Heart left ventricle (tissue), 16 donors: ENCODE results near the gene MYBPC2. TPM values are rescaled to one million over a fixed set of nuclear protein-coding genes. Genes with fewer than 3 reads are reported as not detected.

ENCODE experiments used
- ATAC-seq, 4 donors: fragments of 200-7000 bp; cut with Tn5 transposase; one replicate each; pipeline ENCODE4 v1.9.1; 2020 to 2022; ENCODE audit warnings: moderate library complexity in 4 of 4, mild to moderate bottlenecking in 3 of 4, moderate number of reproducible peaks in 1 of 4
- DNase-seq, 5 donors: peaks; one replicate each; pipeline ENCODE4 v3.0.0-alpha.2; 2020
- H3K27ac ChIP-seq, 12 donors: fragments of 200-600 bp; sonication (generic) in 4 of 12; one replicate each; pipeline versions ENCODE4 v1.5.0 to v1.8.0; 2016 to 2022; ENCODE audit warnings: mild to moderate bottlenecking in 2 of 12
- H3K27me3 ChIP-seq, 9 donors: fragments of 200-600 bp; sonication (generic) in 2 of 9; one replicate each; pipeline versions ENCODE4 v1.5.1 to v1.8.0; 2016 to 2022; ENCODE audit warnings: mild to moderate bottlenecking in 3 of 9
- H3K36me3 ChIP-seq, 9 donors: fragments of 200-600 bp; sonication (generic) in 2 of 9; one replicate each; pipeline versions ENCODE4 v1.5.0 to v1.8.0; 2018 to 2022; ENCODE audit warnings: mild to moderate bottlenecking in 2 of 9
- H3K4me1 ChIP-seq, 12 donors: fragments of 200-600 bp; sonication (generic) in 4 of 12; one replicate each; pipeline versions ENCODE4 v1.5.0 to v1.8.0; 2016 to 2022; ENCODE audit warnings: mild to moderate bottlenecking in 3 of 12
- H3K4me3 ChIP-seq, 12 donors: fragments of 200-600 bp; sonication (generic) in 4 of 12; one replicate each; pipeline versions ENCODE4 v1.5.0 to v1.8.0; 2017 to 2022; ENCODE audit warnings: mild to moderate bottlenecking in 9 of 12, moderate library complexity in 4 of 12
- H3K9me3 ChIP-seq, 12 donors: fragments of 200-600 bp; sonication (generic) in 4 of 12; one replicate each; pipeline versions ENCODE4 v1.5.0 to v1.8.0; 2016 to 2022; ENCODE audit warnings: mild to moderate bottlenecking in 1 of 12
- POLR2A ChIP-seq, 2 donors: fragments of 450-650 bp; IDR thresholded peaks; one replicate each; pipeline ENCODE4 v1.6.1; 2017; ENCODE audit warnings: antibody characterized with exemption in 2 of 2, mild to moderate bottlenecking in 2 of 2, moderate library complexity in 2 of 2
- WGBS, 4 donors: extraction: QIAGEN DNeasy Blood & Tissue Kit in 2 of 4; methylation state at CpG; one replicate each; pipeline versions ENCODE4 v1.1.5 to v1.1.7; 2013 to 2018; 5-methylcytosine and 5-hydroxymethylcytosine counted together
- intact Hi-C, 10 donors: fragments of 100-400 bp; cut with DNase I; formaldehyde crosslinking; loops; one replicate each; pipeline versions ENCODE4 v1.11.1 to v1.14.2; 2022
- polyA plus RNA-seq, 2 donors: library from polyadenylated mRNA; stranded (reverse); fragments of 200-250 nt; gene quantifications; one replicate each; pipeline ENCODE4 v1.2.3, GENCODE V29; 2013
- total RNA-seq, 9 donors: library from RNA; depleted of rRNA in 2 of 9; stranded (reverse); fragments of >200 nt in 2 of 9; fragmentation: NEBNext Ultra II Directional in 3 of 9; extraction: Animal tissue kit (Norgen Biotek cat#: 25700) in 3 of 9; gene quantifications; one replicate each; pipeline versions ENCODE4 v1.1.0 to v1.2.4, GENCODE V29; 2016 to 2023
- TF ChIP-seq, protein P1 (sequence below), 12 donors: fragments of 200-600 bp; sonication (generic) in 4 of 12; IDR thresholded peaks; one replicate each; pipeline versions ENCODE4 v1.5.0 to v1.8.0; 2018 to 2022; ENCODE audit warnings: antibody characterized with exemption in 12 of 12, mild to moderate bottlenecking in 5 of 12
- donor health status: ischemic (EF 13 %, LVEDD 7.1; RV severe dilation, severe dysfunction).
- donor health status: healthy with polysubstance abuse.
- donor health status: DM: no; HTN: yes; CAD: no.
- donor health status: DM: no; HTN: no; CAD: no.
- donor health status: ischemic (EF 25% LVEDD 6.9; RV normal size, moderate dysfunction).
- donor health status: ischemic (EF 25% LVEDD 5.7; RV mildly dilated, moderate dysfunction).
- donor health status: healthy.
- donor health status: DM: yes; HTN: yes; CAD: no.
- donor health status: ischemic (EF 35%, LVEDD 5.7; RV mildly dilated, moderate dysfunction).
- donor health status: nonischemic (EF 11% LVEDD 7.7; RV severe dilation, severe dysfunction).
- donor health status: DM: yes; HTN: yes; CAD: no.
- donor health status: PGD.
- donor health status: ischemic (EF 29% LVEDD 5.4; RV normal size, mild dysfunction).
- donor health status: nonischemic (EF 23%, LVEDD 6.1; RV moderate dilation, normal function).

The MYBPC2 gene
- total and polyA plus RNA-seq, 11 donors, result 0.09 to 0.35 (median 0.28) TPM; not detected in 8

DNA sequence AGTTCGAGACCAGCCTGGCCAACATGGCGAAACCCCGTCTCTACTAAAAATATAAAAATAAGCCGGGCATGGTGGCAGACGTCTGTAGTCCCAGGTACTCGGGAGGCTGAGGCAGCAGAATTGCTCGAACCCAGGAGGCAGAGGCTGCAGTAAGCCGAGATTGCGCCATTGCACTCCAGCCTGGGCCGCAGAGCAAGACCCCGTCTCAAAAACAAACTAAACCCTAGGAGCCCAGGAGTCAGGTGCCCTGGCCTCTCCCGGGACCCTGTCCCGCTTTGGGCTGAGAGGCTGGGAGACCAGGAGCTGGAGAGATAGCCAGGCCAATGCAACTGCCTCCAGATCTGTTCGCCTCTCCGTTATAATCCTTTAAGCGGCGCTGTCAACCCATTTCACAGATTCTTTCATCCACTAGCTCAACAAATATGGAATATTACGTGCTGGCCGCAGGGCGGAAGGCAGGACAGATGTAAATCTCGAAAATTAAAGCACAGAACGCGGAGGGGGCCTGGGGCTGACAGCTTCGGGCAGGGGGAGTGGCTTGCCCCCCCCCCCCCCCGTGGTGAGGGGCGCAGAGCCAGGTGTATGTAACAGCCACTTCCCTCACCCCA is 5.3 kb upstream of the MYBPC2 start:
- peaks cover 0 to 19% (median 4%) of the 10 kb centered on the region in 9 donors for H3K27me3 ChIP-seq
- no peak for ATAC-seq

DNA sequence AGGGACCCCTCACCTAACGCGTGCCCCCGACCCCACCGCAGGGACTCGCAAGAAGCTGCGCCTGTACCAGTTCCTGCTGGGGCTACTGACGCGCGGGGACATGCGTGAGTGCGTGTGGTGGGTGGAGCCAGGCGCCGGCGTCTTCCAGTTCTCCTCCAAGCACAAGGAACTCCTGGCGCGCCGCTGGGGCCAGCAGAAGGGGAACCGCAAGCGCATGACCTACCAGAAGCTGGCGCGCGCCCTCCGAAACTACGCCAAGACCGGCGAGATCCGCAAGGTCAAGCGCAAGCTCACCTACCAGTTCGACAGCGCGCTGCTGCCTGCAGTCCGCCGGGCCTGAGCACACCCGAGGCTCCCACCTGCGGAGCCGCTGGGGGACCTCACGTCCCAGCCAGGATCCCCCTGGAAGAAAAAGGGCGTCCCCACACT is 4.7 kb upstream of the MYBPC2 start:
- peaks cover 0 to 22% (median 10%) of the 10 kb centered on the region in 9 donors for H3K27me3 ChIP-seq
- TF ChIP-seq, protein P1, sequence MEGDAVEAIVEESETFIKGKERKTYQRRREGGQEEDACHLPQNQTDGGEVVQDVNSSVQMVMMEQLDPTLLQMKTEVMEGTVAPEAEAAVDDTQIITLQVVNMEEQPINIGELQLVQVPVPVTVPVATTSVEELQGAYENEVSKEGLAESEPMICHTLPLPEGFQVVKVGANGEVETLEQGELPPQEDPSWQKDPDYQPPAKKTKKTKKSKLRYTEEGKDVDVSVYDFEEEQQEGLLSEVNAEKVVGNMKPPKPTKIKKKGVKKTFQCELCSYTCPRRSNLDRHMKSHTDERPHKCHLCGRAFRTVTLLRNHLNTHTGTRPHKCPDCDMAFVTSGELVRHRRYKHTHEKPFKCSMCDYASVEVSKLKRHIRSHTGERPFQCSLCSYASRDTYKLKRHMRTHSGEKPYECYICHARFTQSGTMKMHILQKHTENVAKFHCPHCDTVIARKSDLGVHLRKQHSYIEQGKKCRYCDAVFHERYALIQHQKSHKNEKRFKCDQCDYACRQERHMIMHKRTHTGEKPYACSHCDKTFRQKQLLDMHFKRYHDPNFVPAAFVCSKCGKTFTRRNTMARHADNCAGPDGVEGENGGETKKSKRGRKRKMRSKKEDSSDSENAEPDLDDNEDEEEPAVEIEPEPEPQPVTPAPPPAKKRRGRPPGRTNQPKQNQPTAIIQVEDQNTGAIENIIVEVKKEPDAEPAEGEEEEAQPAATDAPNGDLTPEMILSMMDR (IDR thresholded peaks at IDR 0.05), result no peak
- no peak for TF ChIP-seq POLR2A (IDR thresholded peaks at IDR 0.05)
- peaks cover 0 to 30% (median 12%) of the 10 kb centered on the region in 12 donors for H3K4me1 ChIP-seq
- H3K9me3 ChIP-seq, result no peaks in the 10 kb centered on the region
- H3K27ac ChIP-seq, result peak overlapping the region in 5 of 12 donors; percentile 30 to 88 (median 47)
- H3K36me3 ChIP-seq, result no peaks in the 10 kb centered on the region
- ATAC-seq (peak; percentile 40 to 74 (median 68)), DNase-seq (peak; percentile 82 to 91 (median 86))
- intact Hi-C loops, result no loop called here
- H3K4me3 ChIP-seq, result peak overlapping the region in 9 of 12 donors; percentile 7 to 47 (median 27)
- 5 to 26% (median 7%) methylated on average over 30 to 38 of the region's 38 CpGs for WGBS, 4 donors

More for the DNA sequence above, 5.3 kb upstream of the MYBPC2 start:
- no peaks in the 10 kb centered on the region for H3K9me3 ChIP-seq
- peaks cover 0 to 25% (median 9%) of the 10 kb centered on the region in 12 donors for H3K4me1 ChIP-seq
- intact Hi-C loops, result no loop called here
- H3K27ac ChIP-seq, result peak overlapping the region in 5 of 12 donors; percentile 30 to 88 (median 47)
- no peak for DNase-seq
- peak overlapping the region in 9 of 12 donors; percentile 7 to 47 (median 27) for H3K4me3 ChIP-seq
- no peaks in the 10 kb centered on the region for H3K36me3 ChIP-seq
- no peak for TF ChIP-seq POLR2A (IDR thresholded peaks at IDR 0.05)
- TF ChIP-seq, protein P1 (IDR thresholded peaks at IDR 0.05), result no peak
- WGBS, 4 donors, result 80 to 83% (median 81%) methylated on average over 26 of the region's 26 CpGs

DNA sequence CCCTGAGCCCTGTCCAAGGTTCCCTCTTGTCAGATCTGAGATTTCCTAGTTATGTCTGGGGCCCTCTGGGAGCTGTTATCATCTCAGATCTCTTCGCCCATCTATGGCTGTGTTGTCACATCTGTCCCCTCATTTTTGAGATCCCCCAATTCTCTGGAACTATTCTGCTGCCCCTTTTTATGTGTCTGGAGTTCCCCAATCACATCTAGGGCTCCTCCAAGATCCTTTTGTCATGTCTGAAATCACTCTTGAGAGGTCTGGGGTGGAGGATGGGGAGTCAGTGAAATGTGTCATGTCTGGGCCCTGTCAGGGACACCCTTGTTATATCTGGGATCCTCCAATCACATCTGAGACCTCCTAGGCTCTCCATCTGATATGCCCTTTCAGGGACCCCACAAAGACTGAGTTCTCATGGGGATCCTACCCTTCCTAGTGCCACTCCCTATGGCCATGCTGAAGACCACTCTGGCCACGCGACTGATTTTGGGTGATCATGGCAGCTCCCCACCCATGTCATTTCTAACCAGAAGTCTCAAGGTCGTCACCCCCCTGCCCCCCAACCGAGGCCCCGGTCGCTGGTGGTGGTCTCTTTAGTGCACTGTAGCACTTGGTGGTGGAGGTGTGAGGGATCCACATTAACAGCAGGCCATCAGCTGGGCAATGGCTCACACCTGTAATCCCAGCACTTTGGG is 3.8 kb upstream of the MYBPC2 start:
- no peaks in the 10 kb centered on the region for H3K9me3 ChIP-seq
- peaks cover 0 to 23% (median 11%) of the 10 kb centered on the region in 9 donors for H3K27me3 ChIP-seq
- intact Hi-C loops, result no loop called here

More for the DNA sequence above, 3.8 kb upstream of the MYBPC2 start:
- DNase-seq (no peak), ATAC-seq (no peak)
- Histone ChIP-seq H3K4me1 (peaks cover 0 to 30% (median 12%) of the 10 kb centered on the region in 12 donors), H3K4me3 (no peak overlapping the region), H3K36me3 (no peaks in the 10 kb centered on the region), H3K27ac (no peak overlapping the region)
- WGBS, 4 donors, result 67 to 78% (median 74%) methylated on average over 7 of the region's 7 CpGs
- no peak for TF ChIP-seq POLR2A (IDR thresholded peaks at IDR 0.05)
- TF ChIP-seq, protein P1 (IDR thresholded peaks at IDR 0.05), result no peak
